HG02642 (cell line): ENCODE measurements around the gene ADD2.
"Not testable (repeated sequence)": the region's sequence is repeated elsewhere in the genome, so short reads cannot be mapped to it uniquely, and the experiment has no call there.

ENCODE experiments used
- ATAC-seq: cut with Tn5 transposase; IDR thresholded peaks from one replicate; pipeline ENCODE4 v1.9.1; 2021; ENCODE audit warnings: mild to moderate bottlenecking; ENCODE audit not compliant: unreplicated experiment, poor library complexity

Gene ADD2

GRCh38 chr2:70753902-70754301 is 14.1 kb downstream of the ADD2 start:
- no peak for ATAC-seq

GRCh38 chr2:70753031-70753430 is 15.0 kb downstream of the ADD2 start:
- no peak for ATAC-seq

GRCh38 chr2:70752396-70752795 is 15.6 kb downstream of the ADD2 start:
- no peak for ATAC-seq

- no peak for ATAC-seq
These were observed 16.1 kb downstream of the ADD2 start for GRCh38 chr2:70751881-70752280.

- ATAC-seq = no peak
These were observed 17.7 kb downstream of the ADD2 start for GRCh38 chr2:70750320-70750719.

- no peak for ATAC-seq
These were observed 19.8 kb downstream of the ADD2 start for GRCh38 chr2:70748002-70748784.

- ATAC-seq = no peak
These were observed 20.7 kb downstream of the ADD2 start for GRCh38 chr2:70747284-70747683.

GRCh38 chr2:70746094-70746974 is 21.7 kb downstream of the ADD2 start:
- ATAC-seq = no peak

GRCh38 chr2:70745276-70745825 is 22.6 kb downstream of the ADD2 start:
- ATAC-seq = no peak

- ATAC-seq = no peak
These were observed 23.6 kb downstream of the ADD2 start for GRCh38 chr2:70744397-70744796.

- no peak for ATAC-seq
These were observed 24.3 kb downstream of the ADD2 start for GRCh38 chr2:70743677-70744076.

GRCh38 chr2:70743068-70743467 is 24.9 kb downstream of the ADD2 start:
- ATAC-seq = no peak

- not testable (repeated sequence) for ATAC-seq
These were observed 28.5 kb downstream of the ADD2 start for GRCh38 chr2:70739492-70739891.

- no peak for ATAC-seq
These were observed 29.8 kb downstream of the ADD2 start for GRCh38 chr2:70738159-70738558.

- ATAC-seq = no peak
These were observed 32.9 kb downstream of the ADD2 start for GRCh38 chr2:70735071-70735470.

GRCh38 chr2:70733646-70734180 is 34.3 kb downstream of the ADD2 start:
- ATAC-seq = no peak

GRCh38 chr2:70732766-70733645 is 35.0 kb downstream of the ADD2 start:
- ATAC-seq = no peak

GRCh38 chr2:70730730-70731129 is 37.3 kb downstream of the ADD2 start:
- no peak for ATAC-seq

- ATAC-seq = no peak
These were observed 38.4 kb downstream of the ADD2 start for GRCh38 chr2:70729647-70730046.

GRCh38 chr2:70728128-70728527 is 39.9 kb downstream of the ADD2 start:
- no peak for ATAC-seq
